ENCODE measurements around the gene BCL11B. TPM values are rescaled to one million over a fixed set of nuclear protein-coding genes. Genes with fewer than 3 reads are reported as not detected.

Gene BCL11B
- total and polyA plus RNA-seq, 2 experiments from 2014 or later: 0.04 to 2.8 TPM

DNA sequence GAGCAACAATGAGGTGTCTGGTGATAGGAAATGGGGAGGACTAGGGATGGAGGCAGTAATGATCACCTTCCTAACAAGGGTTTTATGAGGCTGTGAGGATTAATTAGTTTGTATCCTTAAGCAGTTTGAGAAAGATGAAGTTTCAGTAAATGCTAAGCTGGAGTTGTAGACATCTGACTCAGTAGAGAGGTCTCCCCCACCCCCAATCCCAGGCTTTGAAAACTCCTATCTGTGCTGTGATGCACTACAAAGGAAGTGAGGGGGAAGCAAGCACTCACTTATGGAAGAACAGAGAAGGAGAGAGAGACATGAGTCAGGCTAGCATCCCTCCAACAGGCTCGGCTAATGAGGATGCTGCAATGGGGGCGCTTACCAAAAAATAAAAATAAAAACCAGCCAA, 5.5 kb upstream of the BCL11B start:
- TF ChIP-seq, protein P1, sequence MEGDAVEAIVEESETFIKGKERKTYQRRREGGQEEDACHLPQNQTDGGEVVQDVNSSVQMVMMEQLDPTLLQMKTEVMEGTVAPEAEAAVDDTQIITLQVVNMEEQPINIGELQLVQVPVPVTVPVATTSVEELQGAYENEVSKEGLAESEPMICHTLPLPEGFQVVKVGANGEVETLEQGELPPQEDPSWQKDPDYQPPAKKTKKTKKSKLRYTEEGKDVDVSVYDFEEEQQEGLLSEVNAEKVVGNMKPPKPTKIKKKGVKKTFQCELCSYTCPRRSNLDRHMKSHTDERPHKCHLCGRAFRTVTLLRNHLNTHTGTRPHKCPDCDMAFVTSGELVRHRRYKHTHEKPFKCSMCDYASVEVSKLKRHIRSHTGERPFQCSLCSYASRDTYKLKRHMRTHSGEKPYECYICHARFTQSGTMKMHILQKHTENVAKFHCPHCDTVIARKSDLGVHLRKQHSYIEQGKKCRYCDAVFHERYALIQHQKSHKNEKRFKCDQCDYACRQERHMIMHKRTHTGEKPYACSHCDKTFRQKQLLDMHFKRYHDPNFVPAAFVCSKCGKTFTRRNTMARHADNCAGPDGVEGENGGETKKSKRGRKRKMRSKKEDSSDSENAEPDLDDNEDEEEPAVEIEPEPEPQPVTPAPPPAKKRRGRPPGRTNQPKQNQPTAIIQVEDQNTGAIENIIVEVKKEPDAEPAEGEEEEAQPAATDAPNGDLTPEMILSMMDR (IDR thresholded peaks at IDR 0.05; ENCODE audit: low read depth, low read length): no peak
- Histone ChIP-seq H3K4me1 (ENCODE audit: low read depth) (peaks cover 2% of the 10 kb centered on the region), H3K27ac (no peak overlapping the region), H3K4me3 (no peak overlapping the region), H3K36me3 (no peaks in the 10 kb centered on the region), H3K9me3 (ENCODE audit: low read depth) (no peaks in the 10 kb centered on the region), H3K27me3 (peaks cover 62% of the 10 kb centered on the region)
- DNase-seq (ENCODE audit: low read depth in 1 of 2, low spot score in 1 of 2): no peak

DNA sequence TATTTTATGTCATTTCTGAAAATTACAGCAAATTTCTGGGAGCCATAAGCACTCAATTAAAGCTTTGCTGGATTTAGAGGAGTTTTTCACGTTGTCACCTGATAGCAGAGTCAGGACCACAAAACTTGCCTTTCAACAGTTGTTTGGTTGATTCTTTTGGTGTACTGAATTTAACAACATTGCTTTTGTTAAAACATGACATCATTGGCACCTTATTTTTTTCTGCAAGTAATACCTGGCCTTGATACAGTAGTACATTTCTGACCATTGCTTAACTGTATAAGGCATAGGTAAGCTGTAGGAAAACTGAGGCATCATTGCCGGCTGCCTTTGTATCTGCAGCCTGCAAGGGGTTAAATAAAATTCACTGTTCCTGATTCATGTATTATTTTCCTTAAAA, 4.5 kb upstream of the BCL11B start:
- TF ChIP-seq, protein P1 (IDR thresholded peaks at IDR 0.05; ENCODE audit: low read depth, low read length): no peak
- H3K27me3 ChIP-seq: peaks cover 70% of the 10 kb centered on the region
- DNase-seq (ENCODE audit: low read depth in 1 of 2, low spot score in 1 of 2): no peak
- no peak overlapping the region for H3K27ac ChIP-seq
- peaks cover 7% of the 10 kb centered on the region for H3K4me1 ChIP-seq (ENCODE audit: low read depth)
- no peaks in the 10 kb centered on the region for H3K36me3 ChIP-seq
- no peak overlapping the region for H3K4me3 ChIP-seq
- H3K9me3 ChIP-seq (ENCODE audit: low read depth): no peaks in the 10 kb centered on the region

DNA sequence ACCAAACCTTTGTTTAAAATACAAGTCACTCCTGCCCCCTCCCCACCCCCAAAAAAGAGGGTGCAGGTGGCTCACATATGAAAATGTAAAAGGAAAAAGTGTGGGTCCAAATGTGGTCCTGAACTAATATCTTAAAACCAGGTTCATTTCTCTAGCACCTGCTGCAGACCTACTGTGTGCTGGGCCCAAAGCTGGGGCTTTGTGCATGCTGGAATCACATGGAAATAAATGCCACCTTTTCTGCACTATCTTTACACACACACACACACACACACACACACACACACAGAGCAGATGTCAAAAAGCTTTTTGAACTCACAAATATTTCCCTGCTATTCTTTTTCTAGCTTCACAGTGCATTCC, 3.2 kb upstream of the BCL11B start:
- H3K9me3 ChIP-seq (ENCODE audit: low read depth): no peaks in the 10 kb centered on the region
- H3K4me1 ChIP-seq (ENCODE audit: low read depth): peaks cover 9% of the 10 kb centered on the region
- H3K36me3 ChIP-seq: no peaks in the 10 kb centered on the region
- no peak for DNase-seq (ENCODE audit: low read depth in 1 of 2, low spot score in 1 of 2)
- H3K4me3 ChIP-seq: no peak overlapping the region
- TF ChIP-seq, protein P1 (IDR thresholded peaks at IDR 0.05; ENCODE audit: low read depth, low read length): no peak
- no peak overlapping the region for H3K27ac ChIP-seq
- peaks cover 82% of the 10 kb centered on the region for H3K27me3 ChIP-seq

DNA sequence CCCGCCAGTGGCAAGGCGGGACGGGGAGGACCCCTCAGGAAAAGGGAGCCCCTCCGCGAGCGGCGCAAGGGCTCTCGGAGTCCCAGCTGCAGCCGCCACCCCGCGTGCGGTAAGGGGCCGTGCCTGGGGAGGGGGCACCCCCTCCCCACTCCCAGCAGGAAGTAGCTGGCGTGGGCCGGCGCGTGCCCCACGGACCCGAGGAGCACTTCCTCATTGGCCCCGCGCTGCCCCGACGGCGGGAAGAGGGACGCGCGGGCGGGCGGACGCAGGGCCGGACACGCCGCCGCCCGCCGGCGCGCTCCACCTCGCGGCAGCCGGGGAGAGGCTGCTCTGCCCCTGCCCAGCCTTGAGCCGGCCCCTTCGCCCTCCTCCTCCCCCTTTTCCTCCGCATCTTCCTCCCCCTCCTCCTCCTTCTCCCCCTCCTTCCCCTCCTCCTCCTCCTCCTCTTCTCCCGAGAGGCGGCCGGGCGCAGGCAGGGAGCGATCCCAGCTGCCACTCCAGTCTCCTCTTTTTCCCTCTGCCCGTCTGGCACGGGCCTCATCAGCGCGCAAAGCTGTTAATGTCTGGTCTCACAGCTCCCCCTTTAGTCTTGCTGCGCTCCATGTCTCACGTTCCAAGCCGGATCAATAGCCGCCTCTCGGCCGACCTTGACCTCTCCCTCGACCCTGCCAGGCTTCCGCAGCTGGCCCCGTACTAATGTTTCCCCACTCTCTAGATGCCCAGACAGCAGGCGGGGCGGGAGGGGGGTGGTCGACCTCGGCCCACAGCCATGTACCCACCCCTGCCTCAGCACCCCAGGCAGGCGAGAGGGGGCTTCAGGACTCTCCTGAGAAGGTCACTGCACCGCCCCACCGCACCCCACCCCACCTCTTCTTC, 2.6 kb upstream of the BCL11B start:
- TF ChIP-seq, protein P1 (IDR thresholded peaks at IDR 0.05; ENCODE audit: low read depth, low read length): peak; percentile 37
- Histone ChIP-seq H3K36me3 (no peaks in the 10 kb centered on the region), H3K4me3 (peak overlapping the region; percentile 65), H3K4me1 (ENCODE audit: low read depth) (peaks cover 9% of the 10 kb centered on the region), H3K9me3 (ENCODE audit: low read depth) (no peaks in the 10 kb centered on the region), H3K27me3 (peaks cover 86% of the 10 kb centered on the region), H3K27ac (no peak overlapping the region)
- DNase-seq (ENCODE audit: low read depth in 1 of 2, low spot score in 1 of 2): peak; percentile 89 to 91

GRCh38 chr14:99273766-99274345, 1.9 kb upstream of the BCL11B start:
- Histone ChIP-seq H3K27me3 (peaks cover 88% of the 10 kb centered on the region), H3K9me3 (ENCODE audit: low read depth) (no peaks in the 10 kb centered on the region), H3K4me3 (peak overlapping the region; percentile 65), H3K36me3 (no peaks in the 10 kb centered on the region), H3K27ac (no peak overlapping the region), H3K4me1 (ENCODE audit: low read depth) (peaks cover 9% of the 10 kb centered on the region)
- TF ChIP-seq, protein P1 (IDR thresholded peaks at IDR 0.05; ENCODE audit: low read depth, low read length): no peak
- peak in 1 of 2 donors; percentile 38 for DNase-seq (ENCODE audit: low read depth in 1 of 2, low spot score in 1 of 2)
